Duodenal mucosa (tissue), 2 donors: Measurements from ENCODE around the gene SRGAP1.
"Not testable (repeated sequence)": the region's sequence is repeated elsewhere in the genome, so short reads cannot be mapped to it uniquely, and the experiment has no call there.

Experiments
- H3K27ac ChIP-seq: one replicate; pipeline ENCODE4 v1.7.0; 2013; ENCODE audit warnings: low read depth, low read length
- H3K27me3 ChIP-seq, 2 donors: one replicate each; pipeline ENCODE4 v1.7.0; 2013; ENCODE audit warnings: low read length in 2 of 2, control low read depth in 1 of 2; ENCODE audit not compliant: insufficient read depth in 2 of 2, control insufficient read depth in 1 of 2
- H3K36me3 ChIP-seq, 2 donors: one replicate each; pipeline ENCODE4 v1.7.0; 2013; ENCODE audit warnings: low read length in 2 of 2, control low read depth in 1 of 2; ENCODE audit not compliant: insufficient read depth in 2 of 2, control insufficient read depth in 1 of 2
- H3K4me1 ChIP-seq, 2 donors: one replicate each; pipeline ENCODE4 v1.7.0; 2013; ENCODE audit warnings: low read length in 2 of 2, control low read depth in 1 of 2; ENCODE audit not compliant: insufficient read depth in 2 of 2, control insufficient read depth in 1 of 2
- H3K4me3 ChIP-seq, 2 donors: one replicate each; pipeline ENCODE4 v1.7.0; 2013; ENCODE audit warnings: low read length in 2 of 2, low read depth in 1 of 2
- H3K9ac ChIP-seq, 2 donors: one replicate each; pipeline ENCODE4 v1.7.0; 2013; ENCODE audit warnings: low read length in 2 of 2, low read depth in 1 of 2
- H3K9me3 ChIP-seq, 2 donors: one replicate each; pipeline ENCODE4 v1.7.0; 2013; ENCODE audit warnings: low read length in 2 of 2, control low read depth in 1 of 2; ENCODE audit not compliant: control insufficient read depth in 1 of 2

SRGAP1 gene

DNA sequence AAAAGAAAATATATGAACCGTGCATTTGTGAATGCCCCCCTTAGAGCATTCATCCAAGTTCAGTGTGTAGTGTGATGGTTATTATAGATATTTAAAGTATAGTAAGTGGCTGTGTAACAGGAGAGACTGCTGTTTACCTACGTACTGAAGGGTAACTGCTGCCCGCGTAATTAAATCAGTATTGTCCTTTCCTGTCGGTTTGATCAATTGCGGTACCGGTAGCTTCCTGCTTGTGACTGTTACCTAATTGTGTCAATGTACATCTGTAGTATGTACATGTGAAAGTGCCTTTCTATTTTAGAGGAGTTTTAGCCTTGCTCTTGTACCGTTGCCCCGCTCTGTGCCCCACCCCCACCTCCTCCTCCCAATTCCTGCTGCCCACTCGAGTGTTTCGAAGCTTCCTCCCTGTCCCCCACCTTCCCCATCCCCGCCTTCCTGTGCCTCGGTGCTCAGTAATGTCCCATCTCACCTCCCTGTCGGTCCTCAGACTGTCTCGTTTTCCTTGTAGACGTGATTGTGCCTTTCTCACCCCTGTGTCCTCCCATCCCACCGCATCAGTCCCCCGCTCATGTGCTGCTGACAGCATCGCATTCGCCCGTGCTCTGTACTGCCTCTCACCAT is 302.6 kb downstream of the SRGAP1 start:
- no peaks in the 10 kb centered on the region for H3K27me3 ChIP-seq
- no peak overlapping the region for H3K27ac ChIP-seq
- H3K9ac ChIP-seq: no peak overlapping the region
- H3K4me1 ChIP-seq: no peaks in the 10 kb centered on the region
- H3K36me3 ChIP-seq: peaks cover 0 to 17% of the 10 kb centered on the region in 2 donors
- H3K9me3 ChIP-seq: no peaks in the 10 kb centered on the region
- H3K4me3 ChIP-seq: no peak overlapping the region

- Histone ChIP-seq H3K9me3 (no peaks in the 10 kb centered on the region), H3K4me1 (no peaks in the 10 kb centered on the region), H3K27me3 (no peaks in the 10 kb centered on the region), H3K4me3 (no peak overlapping the region), H3K9ac (no peak overlapping the region), H3K36me3 (peaks cover 0 to 11% of the 10 kb centered on the region in 2 donors), H3K27ac (no peak overlapping the region)
Observed at GRCh38 chr12:64147875-64148274, 303.4 kb downstream of the SRGAP1 start.

DNA sequence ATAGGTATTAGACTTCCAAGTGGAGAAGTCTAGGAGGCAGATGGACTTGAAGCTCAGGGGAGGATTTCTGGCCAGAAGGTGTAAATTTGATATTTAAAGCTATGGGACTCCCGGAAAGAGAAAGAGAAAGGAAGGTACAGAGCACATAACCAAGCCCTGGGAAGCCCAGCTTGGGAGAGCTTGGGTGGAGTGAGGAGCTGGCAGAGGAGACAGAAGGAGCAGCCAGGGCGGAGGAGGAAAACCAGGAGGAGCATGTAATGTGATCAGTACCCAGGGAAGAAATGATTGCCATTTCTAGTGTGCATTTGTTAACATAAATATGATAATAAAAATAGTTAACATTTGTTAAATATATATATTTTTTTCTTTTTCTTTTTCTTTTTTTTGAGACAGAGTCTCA is 310.2 kb downstream of the SRGAP1 start:
- Histone ChIP-seq H3K9me3 (peaks cover 0 to 4% of the 10 kb centered on the region in 2 donors), H3K4me1 (no peaks in the 10 kb centered on the region), H3K27ac (no peak overlapping the region), H3K36me3 (no peaks in the 10 kb centered on the region), H3K27me3 (no peaks in the 10 kb centered on the region), H3K4me3 (no peak overlapping the region), H3K9ac (no peak overlapping the region)

DNA sequence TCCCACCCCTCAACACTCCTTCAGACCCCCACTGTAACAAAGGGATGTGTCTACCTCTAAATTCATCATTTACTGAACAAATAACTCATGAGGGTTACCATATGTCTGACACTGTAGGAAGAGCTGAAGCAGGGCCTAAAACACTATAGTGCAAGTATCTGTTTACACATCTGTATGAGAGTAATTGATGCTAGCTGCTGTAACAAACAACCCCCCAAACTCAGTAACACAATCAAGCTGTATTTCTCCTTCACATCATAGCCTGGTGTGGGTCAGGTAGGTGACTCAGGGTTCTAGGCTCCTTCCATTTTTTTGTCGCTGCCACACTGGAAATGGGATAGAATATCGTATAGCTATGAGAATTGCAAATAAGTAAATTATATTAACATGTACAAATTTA is 312.6 kb downstream of the SRGAP1 start:
- no peaks in the 10 kb centered on the region for H3K4me1 ChIP-seq
- H3K9me3 ChIP-seq: peaks cover 0 to 4% of the 10 kb centered on the region in 2 donors
- H3K27ac ChIP-seq: no peak overlapping the region
- H3K27me3 ChIP-seq: no peaks in the 10 kb centered on the region
- no peak overlapping the region for H3K4me3 ChIP-seq
- no peak overlapping the region for H3K9ac ChIP-seq
- no peaks in the 10 kb centered on the region for H3K36me3 ChIP-seq

DNA sequence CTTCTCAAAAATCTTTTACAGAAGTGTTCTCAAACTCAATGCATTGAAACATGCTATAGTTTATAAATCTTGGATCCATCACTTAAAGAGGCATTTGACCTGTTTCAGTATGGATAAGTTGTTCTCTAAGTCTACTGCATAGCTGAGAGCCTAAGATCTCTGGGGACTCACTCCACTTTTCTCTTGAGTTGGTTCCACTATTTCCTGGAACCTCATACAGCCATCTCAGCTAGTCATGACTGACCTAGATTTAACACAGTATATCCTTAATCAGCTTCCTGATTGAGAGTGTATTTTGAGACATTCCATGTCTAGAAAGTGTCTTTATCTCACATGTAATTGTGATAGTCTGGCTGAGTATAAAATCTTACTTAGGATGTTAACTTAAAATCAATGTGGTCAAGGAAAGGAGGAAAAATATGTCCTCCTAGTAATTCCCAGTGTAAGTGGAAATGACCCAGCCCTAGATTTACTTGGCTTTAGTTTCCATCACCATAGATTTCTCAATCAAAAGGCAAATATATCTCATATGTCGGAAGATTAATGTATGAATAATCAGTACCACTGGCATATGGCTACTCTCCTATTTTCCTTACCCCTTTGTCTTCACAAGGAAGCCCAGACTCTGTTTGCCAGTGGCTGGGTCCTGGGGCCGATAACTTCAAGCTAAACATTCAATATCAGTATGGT is 315.7 kb downstream of the SRGAP1 start:
- no peak overlapping the region for H3K27ac ChIP-seq
- no peaks in the 10 kb centered on the region for H3K27me3 ChIP-seq
- no peak overlapping the region for H3K9ac ChIP-seq
- H3K9me3 ChIP-seq: no peaks in the 10 kb centered on the region
- no peak overlapping the region for H3K4me3 ChIP-seq
- H3K36me3 ChIP-seq: no peaks in the 10 kb centered on the region
- no peaks in the 10 kb centered on the region for H3K4me1 ChIP-seq

- H3K36me3 ChIP-seq: no peaks in the 10 kb centered on the region
- H3K9me3 ChIP-seq: no peaks in the 10 kb centered on the region
- no peak overlapping the region for H3K9ac ChIP-seq
- no peaks in the 10 kb centered on the region for H3K27me3 ChIP-seq
- H3K27ac ChIP-seq: no peak overlapping the region
- H3K4me1 ChIP-seq: no peaks in the 10 kb centered on the region
- no peak overlapping the region for H3K4me3 ChIP-seq
Observed at GRCh38 chr12:64160711-64161060, 316.2 kb downstream of the SRGAP1 start.

- not testable (repeated sequence) for H3K27ac ChIP-seq, H3K9me3 ChIP-seq, H3K36me3 ChIP-seq, H3K27me3 ChIP-seq, H3K4me1 ChIP-seq, H3K4me3 ChIP-seq, H3K9ac ChIP-seq
Observed at GRCh38 chr12:64166606-64167005, 322.1 kb downstream of the SRGAP1 start.

GRCh38 chr12:64167041-64167440 is 322.5 kb downstream of the SRGAP1 start:
- H3K27ac ChIP-seq, H3K4me3 ChIP-seq, H3K27me3 ChIP-seq, H3K9me3 ChIP-seq, H3K36me3 ChIP-seq, H3K4me1 ChIP-seq, H3K9ac ChIP-seq: not testable (repeated sequence)

DNA sequence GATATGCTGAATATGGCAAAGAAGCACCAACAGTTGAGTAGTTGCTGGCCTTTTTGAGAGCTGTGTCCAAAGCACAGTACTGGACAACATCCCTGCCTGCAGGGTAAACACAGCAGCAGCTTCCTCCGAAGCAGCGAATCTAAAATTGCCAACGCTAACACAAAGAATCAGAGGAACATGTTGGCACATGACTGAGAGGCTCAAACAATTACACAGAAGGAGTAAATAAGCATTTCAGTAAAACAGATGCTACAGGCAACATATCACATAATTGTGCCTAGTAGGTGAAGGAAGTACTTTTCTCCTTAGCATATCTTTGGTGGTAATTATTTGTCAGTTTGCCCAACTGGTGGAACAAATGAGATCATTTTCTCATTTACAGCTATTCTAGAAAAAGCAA is 325.5 kb downstream of the SRGAP1 start:
- no peak overlapping the region for H3K4me3 ChIP-seq
- H3K9me3 ChIP-seq: no peaks in the 10 kb centered on the region
- no peaks in the 10 kb centered on the region for H3K36me3 ChIP-seq
- no peak overlapping the region for H3K9ac ChIP-seq
- H3K27ac ChIP-seq: no peak overlapping the region
- no peaks in the 10 kb centered on the region for H3K27me3 ChIP-seq
- peaks cover 0 to 5% of the 10 kb centered on the region in 2 donors for H3K4me1 ChIP-seq

GRCh38 chr12:64170730-64171129 is 326.2 kb downstream of the SRGAP1 start:
- H3K9me3 ChIP-seq: no peaks in the 10 kb centered on the region
- H3K4me1 ChIP-seq: peaks cover 0 to 5% of the 10 kb centered on the region in 2 donors
- no peaks in the 10 kb centered on the region for H3K27me3 ChIP-seq
- no peak overlapping the region for H3K27ac ChIP-seq
- H3K4me3 ChIP-seq: no peak overlapping the region
- no peaks in the 10 kb centered on the region for H3K36me3 ChIP-seq
- H3K9ac ChIP-seq: no peak overlapping the region
